Measurements from ENCODE around the gene IFNLR1. TPM values are rescaled to one million over a fixed set of nuclear protein-coding genes. Genes with fewer than 3 reads are reported as not detected.

The IFNLR1 gene
- total and polyA plus RNA-seq, 8 donors, result 2.5 to 5.9 (median 4.1) TPM

DNA sequence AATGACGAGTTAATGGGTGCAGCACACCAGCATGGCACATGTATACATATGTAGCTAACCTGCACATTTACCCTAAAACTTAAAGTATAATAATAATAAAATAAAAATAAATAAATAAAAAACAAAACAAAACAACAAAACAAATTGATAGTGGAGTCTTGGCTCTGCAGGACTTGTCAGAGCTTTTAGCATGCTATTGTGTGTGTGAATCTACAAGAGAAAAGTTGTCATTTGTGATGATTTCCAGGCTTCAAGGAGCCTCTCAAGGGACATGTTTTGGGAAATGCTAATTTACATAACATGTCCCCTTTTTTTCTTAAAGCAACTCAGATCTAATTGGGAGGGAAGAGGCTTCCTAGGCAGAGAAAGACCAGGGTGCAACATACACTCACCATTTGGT is 53.3 kb downstream of the IFNLR1 start:
- intact Hi-C loops (cut with DNase I), result no loop called here
- Histone ChIP-seq H3K27ac (no peak overlapping the region), H3K4me3 (no peak overlapping the region), H3K27me3 (no peaks in the 10 kb centered on the region), H3K4me1 (no peaks in the 10 kb centered on the region), H3K36me3 (no peaks in the 10 kb centered on the region), H3K9me3 (peaks cover 0 to 15% of the 10 kb centered on the region in 2 donors)
- ATAC-seq (no peak), DNase-seq (no peak)
- TF ChIP-seq, protein P1, sequence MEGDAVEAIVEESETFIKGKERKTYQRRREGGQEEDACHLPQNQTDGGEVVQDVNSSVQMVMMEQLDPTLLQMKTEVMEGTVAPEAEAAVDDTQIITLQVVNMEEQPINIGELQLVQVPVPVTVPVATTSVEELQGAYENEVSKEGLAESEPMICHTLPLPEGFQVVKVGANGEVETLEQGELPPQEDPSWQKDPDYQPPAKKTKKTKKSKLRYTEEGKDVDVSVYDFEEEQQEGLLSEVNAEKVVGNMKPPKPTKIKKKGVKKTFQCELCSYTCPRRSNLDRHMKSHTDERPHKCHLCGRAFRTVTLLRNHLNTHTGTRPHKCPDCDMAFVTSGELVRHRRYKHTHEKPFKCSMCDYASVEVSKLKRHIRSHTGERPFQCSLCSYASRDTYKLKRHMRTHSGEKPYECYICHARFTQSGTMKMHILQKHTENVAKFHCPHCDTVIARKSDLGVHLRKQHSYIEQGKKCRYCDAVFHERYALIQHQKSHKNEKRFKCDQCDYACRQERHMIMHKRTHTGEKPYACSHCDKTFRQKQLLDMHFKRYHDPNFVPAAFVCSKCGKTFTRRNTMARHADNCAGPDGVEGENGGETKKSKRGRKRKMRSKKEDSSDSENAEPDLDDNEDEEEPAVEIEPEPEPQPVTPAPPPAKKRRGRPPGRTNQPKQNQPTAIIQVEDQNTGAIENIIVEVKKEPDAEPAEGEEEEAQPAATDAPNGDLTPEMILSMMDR (IDR thresholded peaks at IDR 0.05), result no peak

- peaks cover 0 to 15% of the 10 kb centered on the region in 2 donors for H3K9me3 ChIP-seq
- TF ChIP-seq, protein P1 (IDR thresholded peaks at IDR 0.05), result no peak
- no peak overlapping the region for H3K4me3 ChIP-seq
- H3K36me3 ChIP-seq, result no peaks in the 10 kb centered on the region
- DNase-seq (no peak), ATAC-seq (no peak)
- no peaks in the 10 kb centered on the region for H3K4me1 ChIP-seq
- no peaks in the 10 kb centered on the region for H3K27me3 ChIP-seq
- no peak overlapping the region for H3K27ac ChIP-seq
- intact Hi-C loops (cut with DNase I), result no loop called here
Measured at GRCh38 chr1:24130385-24130784, 56.7 kb downstream of the IFNLR1 start.

DNA sequence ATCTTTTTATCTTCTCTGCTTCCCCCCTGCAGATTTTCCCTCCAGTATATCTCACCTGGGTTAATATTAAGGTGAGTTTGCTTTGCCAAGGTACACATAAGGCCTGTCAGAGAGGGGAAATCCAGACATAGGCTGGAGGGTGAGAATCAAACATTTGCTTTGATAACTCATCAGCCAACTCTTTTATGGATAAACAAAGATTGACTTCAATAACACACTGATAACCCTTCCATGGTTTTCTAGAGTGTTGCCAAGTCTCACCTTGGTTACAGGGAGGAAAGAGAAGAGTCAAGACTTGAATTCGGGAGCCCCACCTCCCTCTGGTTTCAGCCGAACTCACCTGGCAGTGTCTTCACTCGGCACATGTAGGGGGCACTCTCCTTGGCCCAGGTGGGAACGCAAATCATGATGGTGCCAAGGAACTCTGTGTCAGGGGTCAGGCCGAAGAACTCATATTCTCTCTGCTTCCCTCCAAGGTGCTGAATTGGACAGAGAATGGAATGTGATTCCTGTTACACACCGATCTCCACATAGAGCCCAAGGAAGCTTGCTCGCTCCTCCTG is 59.2 kb downstream of the IFNLR1 start:
- TF ChIP-seq, protein P1 (IDR thresholded peaks at IDR 0.05), result no peak
- Histone ChIP-seq H3K4me3 (no peak overlapping the region), H3K27me3 (no peaks in the 10 kb centered on the region), H3K27ac (no peak overlapping the region), H3K9me3 (peaks cover 0 to 15% of the 10 kb centered on the region in 2 donors), H3K4me1 (no peaks in the 10 kb centered on the region), H3K36me3 (no peaks in the 10 kb centered on the region)
- DNase-seq (no peak), ATAC-seq (no peak)
- intact Hi-C loops (cut with DNase I), result no loop called here

DNA sequence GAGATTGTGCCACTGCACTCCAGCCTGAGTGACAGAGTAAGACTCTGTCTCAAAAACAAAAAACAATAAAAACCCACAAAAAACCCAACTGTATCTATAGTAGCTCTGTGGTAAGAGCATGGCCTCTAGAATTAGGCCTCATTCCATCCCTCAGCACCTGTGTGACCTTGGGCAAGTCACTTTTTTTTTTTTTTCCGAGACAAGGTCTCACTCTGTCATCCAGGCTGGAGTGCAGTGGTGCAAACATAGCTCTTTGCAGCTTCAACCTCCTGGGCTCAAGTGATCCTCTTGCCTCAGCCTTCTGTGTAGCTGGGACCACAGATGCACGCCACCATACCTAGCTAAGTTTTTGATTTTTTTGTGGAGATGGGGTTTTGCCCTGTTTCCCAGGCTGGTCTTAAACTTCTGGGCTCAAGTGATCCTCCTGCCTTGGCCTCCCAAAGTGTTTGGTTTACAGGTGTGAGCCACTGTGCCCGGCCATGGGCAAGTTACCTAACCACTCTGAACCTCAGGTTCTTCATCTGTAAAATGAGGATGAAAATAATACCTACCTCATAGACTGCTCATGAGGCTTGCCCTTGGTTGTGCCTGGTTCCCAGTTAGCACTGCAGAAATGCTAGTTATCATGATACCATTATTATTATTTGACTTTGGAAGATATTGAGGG is 59.8 kb downstream of the IFNLR1 start:
- DNase-seq (no peak), ATAC-seq (no peak)
- no peaks in the 10 kb centered on the region for H3K27me3 ChIP-seq
- H3K9me3 ChIP-seq, result peaks cover 0 to 15% of the 10 kb centered on the region in 2 donors
- no peaks in the 10 kb centered on the region for H3K36me3 ChIP-seq
- TF ChIP-seq, protein P1 (IDR thresholded peaks at IDR 0.05), result no peak
- intact Hi-C loops (cut with DNase I), result no loop called here
- no peak overlapping the region for H3K27ac ChIP-seq
- no peaks in the 10 kb centered on the region for H3K4me1 ChIP-seq
- H3K4me3 ChIP-seq, result no peak overlapping the region

DNA sequence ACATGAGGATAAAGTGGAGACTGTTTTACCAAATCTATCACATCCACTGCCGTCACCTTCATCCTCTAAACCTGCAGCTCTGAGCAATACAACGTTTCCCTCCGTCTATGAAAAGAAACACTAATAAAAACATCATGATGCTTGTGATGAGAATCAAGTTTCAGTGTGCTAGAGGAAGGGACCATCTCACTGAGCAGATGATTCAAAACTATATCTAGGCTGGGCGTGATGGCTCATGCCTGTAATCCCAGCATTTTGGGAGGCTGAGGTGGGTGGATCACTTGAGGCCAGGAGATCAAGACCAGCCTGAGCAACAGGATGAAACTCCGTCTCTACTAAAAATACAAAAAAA is 60.4 kb downstream of the IFNLR1 start:
- ATAC-seq (no peak), DNase-seq (no peak)
- Histone ChIP-seq H3K27ac (no peak overlapping the region), H3K36me3 (no peaks in the 10 kb centered on the region), H3K27me3 (no peaks in the 10 kb centered on the region), H3K4me3 (no peak overlapping the region), H3K9me3 (peaks cover 0 to 15% of the 10 kb centered on the region in 2 donors), H3K4me1 (no peaks in the 10 kb centered on the region)
- TF ChIP-seq, protein P1 (IDR thresholded peaks at IDR 0.05), result no peak
- intact Hi-C loops (cut with DNase I), result no loop called here
